CD4-positive, alpha-beta T cell treated with Interleukin-17A for 4 hours (primary cell): ENCODE data around the gene TMEM74B.
"Not testable (repeated sequence)": the region's sequence is repeated elsewhere in the genome, so short reads cannot be mapped to it uniquely, and the experiment has no call there.

Experiments
- DNase-seq: peaks from one replicate; pipeline ENCODE4 v3.0.0-alpha.2; 2020; ENCODE audit warnings: mixed read lengths

Gene TMEM74B

DNA sequence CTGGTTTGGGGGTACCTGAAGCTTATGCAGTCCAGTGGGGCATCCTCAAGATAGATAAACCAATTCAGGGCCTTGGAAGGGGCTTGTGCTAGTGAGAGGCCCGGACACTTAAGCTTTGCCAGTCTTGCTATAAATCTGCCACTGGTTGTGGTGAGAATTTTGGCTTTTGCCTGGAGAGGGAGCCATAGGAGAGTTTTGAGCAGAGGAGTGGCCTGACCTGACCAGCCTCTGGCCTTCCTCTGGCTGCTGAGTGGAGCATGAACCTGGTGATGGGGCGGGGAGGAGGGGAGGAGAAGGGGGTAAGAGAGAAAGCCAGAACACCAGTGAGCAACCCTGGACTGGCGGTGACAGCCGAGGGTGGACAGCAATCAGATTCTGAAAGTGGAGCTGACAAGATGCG lies 7.1 kb downstream of the TMEM74B start:
- DNase-seq = no peak

DNA sequence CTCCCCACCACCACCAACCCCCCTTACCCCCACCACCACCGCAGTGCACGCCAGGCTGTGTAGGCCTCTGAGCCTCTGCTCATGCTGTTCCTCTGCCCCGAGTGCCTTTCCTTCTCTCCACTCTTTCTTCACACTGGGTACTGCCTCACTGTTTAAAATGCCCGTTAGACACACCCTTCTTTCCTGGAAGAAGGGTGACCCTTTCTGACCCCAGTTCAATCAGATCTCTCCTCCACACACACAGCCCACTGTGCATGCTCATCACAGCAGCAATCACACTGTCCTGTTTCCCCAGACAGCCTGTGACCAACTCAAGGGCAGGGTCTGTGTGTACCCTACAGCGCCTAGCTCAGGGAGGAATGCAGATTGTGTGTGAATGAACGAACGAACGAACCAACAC lies 10.0 kb downstream of the TMEM74B start:
- no peak for DNase-seq

DNA sequence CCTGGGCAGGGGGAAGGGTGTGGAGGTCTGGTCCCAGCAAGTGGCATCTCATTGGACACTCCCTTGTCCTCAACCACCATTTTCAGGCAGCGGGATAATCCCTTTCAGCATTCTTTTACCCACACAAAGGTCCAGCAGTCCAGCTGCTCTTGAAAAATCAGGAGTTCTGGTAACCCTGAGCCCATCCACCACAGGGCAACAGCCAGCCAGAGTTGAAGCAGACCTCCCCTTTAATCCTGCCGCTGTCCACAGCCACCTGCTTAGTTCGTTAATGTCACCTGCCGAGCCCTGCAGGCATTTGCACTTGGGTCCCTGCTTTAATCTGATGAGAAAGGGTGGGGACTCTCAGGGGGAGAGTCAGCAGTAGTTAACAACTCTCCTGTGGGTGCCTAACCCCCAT lies 11.1 kb downstream of the TMEM74B start:
- no peak for DNase-seq

DNA sequence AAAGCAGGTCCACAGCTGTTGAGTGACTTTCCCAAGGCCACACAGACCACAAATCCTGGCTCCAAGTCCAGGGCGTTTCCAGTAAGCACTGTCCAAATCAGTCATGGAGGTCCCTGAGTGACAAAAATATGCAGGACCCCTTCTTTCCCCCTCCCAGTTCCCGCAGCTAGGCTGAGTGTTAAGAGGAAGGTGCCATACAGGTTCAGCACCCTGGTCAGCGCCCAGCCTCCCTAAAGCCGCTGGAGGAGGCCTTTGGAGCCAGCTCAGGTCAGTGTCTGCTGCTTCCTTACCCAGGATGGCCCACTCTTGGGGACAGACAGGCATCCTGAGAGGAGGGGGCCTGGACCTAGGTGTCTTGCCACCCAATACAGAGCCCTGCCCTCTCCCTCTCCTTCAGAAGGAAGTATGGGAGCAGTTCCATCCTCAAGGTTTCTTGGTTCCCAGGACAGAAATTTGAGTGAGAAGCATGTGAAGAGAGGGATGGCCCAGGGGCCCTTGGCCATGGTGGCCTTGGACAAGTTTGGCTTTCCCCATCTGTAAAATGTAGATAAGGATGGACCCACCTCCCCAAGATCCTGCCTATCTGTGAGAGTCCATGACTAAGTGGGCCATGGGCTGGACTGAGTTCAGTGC lies 13.2 kb downstream of the TMEM74B start:
- peak; percentile 27 for DNase-seq

DNA sequence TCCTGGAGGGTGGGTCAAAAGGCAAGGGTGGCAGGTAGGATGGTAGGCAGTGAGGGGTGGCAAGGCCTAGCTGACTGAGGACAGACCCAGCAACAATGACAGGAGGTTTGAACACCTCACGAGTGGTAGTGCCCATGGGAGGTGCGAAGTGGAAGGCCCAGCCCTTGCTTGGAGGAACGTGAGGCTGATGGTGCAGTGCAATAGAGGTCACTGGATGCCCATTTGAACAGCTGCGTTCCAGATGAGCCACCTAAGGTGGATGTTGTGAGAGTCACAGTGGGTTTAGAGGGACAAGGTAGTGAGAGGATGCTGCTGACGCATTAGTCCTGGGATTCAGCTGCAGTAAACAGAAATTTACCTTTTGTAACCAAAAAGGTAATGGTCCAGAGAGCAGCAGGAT lies 15.6 kb downstream of the TMEM74B start:
- no peak for DNase-seq

DNA sequence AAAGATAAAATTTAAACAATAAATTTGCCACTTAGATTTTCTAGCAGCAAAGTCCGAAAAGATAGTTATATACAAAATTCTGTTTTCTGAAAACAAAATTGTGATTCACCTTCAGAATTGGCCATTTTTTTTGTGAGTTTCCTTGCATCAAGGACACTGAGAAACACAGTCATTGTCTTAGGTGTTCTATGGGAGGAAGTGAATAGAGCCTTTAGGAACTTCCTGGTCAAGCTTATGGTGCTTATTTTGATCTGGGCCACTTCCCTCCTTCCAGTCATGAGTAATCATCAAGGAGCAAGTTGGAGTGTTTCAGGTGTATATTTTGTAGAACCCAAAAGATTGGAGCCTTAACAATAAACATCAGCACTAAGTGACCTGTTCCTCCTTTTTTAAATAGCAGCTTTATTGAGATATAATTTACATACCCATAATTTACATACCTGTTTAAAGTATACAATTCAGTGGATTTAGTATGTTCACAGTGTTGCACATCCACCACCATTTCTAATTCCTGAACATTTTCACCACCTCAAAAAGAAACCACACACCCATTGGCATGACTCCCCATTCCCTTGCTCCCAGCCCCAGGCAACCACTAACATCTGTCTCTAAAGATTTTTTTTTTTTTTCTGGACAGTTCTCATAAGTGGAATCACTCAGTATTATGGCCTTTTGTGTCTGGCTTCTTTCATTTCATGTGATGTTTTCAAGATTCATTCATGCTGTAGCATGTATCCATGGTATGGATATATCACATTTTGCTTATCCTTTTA lies 17.6 kb downstream of the TMEM74B start:
- DNase-seq = no peak

DNA sequence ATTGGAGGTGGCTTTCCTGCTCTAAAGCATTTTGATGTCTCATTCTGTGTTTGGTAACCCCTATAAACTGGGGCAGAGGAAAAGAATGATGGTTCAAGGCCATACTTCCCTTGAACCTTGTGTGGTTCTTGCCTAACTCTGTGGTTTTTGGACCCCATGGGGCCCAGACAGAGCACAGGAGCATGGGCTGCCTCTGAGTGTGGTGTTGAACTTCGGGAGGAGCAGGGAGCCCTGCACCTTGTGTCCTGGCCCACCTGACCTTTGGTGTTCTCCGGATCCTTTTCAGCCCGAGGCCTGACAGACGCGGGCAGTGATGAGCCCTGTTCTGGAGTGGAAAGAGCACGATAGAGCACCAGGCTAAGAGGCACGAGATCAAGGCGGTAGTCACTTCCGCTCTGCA lies 18.8 kb downstream of the TMEM74B start:
- DNase-seq = no peak

DNA sequence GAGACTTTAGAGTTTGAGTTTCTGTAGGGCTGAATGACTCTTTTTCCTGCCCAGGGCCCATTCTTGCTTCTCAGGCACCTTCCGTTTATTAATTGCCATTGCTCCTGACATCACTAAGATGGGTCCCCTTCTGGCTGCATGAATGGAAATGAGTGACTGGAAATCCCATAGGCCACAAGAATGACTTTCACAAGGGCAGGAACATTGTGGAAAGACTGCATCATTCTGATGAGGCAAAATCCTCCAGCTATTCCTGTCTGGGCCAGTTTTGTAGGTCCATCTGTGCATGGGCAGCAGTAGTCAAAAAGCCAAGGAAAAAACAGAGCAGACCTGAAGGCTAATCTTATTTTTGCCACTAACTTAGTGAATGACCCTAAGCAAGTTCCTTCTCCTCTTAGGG lies 19.3 kb downstream of the TMEM74B start:
- no peak for DNase-seq

DNA sequence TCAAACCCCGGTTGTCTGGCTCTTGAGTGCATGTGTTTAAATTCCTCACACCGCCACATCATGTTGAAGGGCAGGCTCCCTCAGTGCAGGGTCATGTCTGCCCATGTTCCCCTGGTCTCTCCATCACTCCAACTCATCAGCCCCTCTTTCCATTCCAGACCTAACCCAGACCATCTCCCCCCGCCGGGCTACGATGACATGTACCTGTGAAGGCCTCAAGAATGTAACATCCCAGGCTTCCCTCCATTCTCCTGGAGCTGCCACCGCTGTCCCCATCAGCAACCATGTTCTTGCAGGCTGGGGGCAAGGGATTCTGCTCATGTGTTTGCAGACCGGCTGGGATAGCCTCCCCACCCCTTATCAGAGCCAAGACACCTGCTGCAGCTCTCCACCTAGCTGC lies 19.9 kb downstream of the TMEM74B start:
- no peak for DNase-seq

DNA sequence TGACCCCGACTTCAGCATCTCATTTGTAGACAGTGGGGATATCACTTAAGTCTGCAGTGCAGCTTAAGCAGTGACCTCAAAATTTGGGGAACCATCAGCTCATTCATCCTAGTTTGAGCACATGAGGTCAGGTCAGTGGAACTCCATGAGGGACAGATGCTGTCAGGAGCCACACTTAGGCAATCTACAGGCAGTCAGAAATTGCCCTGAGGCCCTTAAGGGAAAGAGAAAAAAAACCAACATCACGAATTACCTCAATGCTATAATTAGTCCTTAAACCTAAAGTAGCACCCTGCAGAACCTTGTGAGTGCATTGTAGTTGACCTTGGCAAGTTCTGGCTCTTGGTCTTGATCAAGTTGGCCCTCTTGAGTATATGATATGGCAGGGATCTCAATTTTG lies 21.1 kb downstream of the TMEM74B start:
- no peak for DNase-seq

DNA sequence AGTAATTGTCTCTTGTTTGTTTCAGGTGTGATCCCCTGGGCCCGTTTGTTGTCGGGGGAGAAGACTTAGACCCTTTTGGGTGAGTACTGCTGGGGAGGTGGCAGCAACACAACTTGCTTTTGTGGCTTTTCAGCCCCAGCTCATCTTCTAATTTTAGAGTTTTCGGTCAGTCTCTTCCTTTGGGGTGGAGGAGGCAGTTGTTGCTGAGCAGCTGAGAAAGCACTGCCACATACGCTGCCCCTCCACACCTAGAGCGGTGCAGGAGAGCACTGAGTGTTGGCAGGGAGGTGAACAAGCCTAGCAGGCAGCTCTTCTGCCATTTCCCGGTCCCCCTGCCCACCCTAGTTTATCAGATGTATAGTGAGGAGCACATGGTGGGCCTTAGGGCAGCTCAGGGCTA lies 21.7 kb downstream of the TMEM74B start:
- no peak for DNase-seq

DNA sequence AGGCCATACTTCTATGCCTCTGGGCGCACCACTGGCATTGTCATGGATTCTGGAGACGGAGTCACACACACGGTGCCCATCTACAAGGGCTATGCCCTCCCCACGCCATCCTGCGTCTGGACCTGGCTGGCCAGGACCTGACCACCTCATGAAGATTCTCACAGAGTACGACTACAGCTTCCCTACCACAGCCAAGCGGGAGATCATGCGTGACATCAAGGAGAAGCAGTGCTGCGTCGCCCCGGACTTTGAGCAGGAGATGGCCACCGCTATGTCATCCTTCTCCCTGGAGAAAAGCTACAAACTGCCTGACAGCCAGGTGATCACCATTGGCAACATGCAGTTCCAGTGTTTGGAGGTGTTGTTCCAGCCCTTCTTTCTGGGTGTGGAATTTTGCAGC lies 23.8 kb downstream of the TMEM74B start:
- no peak for DNase-seq

DNA sequence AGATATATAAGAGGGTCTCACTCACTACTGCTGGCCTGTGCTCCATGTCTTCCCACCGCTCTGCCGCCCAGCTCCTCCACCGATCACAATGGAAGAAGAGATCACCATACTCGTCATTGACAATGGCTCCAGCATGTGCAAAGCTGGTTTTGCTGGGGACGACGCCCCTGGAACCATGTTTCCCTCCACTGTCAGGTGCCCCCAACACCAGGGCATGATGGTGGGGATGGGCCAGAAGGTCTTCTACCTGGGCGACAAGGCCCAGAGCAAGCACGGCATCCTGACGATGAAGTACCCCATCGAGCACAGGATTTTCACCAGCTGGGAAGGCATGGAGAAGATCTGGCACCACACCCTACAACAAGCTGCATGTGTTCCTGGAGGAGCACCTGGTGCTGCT lies 24.3 kb downstream of the TMEM74B start:
- no peak for DNase-seq

DNA sequence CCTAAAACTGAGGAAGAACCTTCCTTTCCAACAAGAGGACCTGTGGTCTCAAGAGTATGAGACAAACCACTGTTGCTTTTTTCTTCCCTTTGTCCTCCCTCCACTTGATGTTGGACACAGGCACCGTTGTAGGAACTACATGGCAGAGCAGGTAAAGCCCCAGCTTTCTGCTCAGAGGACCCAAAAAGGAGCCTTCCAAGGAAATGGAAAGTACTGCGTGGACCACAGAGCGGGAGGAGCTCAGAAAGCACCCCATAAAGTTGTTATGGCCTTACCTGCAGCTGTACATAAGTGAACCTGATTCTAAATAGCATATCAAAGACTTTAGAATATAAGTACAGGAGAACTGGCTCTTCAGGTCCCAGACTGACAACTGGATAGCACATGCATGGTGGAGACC lies 29.4 kb downstream of the TMEM74B start:
- no peak for DNase-seq

DNA sequence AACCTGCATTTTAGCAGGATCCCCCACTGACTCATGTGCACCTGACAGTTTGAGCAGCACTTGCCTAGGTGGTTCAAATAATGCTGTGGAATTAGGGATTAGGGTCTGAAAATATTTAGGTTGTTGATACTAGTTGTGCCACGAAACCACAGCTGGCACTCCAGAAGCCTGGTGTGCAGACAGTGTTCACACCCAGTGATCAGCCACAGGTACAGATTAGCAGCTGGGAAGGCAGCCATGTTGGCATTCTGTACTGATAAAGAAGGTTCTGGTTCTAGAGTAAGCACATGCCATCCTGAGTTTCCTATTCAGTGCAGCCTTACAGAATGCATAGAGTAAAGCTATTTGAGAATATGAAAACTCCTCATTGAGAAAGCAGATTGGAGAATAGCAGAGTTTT lies 30.1 kb downstream of the TMEM74B start:
- DNase-seq = no peak

DNA sequence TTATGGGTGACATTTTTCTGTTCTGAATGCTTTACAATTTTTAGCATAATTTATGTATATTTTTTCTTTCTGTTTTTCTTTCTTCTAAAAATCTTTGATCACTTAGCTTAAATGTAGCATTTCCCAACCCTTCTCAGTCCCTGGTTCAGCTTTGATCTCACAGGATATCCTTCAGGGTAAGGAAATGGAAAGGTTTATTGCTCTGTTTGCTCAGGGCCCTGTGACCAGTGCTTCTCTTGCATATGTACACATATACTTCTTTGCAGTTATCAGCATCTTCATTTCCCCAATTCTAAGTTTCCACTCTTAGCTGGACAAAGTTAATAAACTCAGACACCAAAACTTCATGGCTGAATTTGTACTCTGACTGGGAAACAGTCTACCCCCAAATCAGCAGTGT lies 30.6 kb downstream of the TMEM74B start:
- DNase-seq = no peak

DNA sequence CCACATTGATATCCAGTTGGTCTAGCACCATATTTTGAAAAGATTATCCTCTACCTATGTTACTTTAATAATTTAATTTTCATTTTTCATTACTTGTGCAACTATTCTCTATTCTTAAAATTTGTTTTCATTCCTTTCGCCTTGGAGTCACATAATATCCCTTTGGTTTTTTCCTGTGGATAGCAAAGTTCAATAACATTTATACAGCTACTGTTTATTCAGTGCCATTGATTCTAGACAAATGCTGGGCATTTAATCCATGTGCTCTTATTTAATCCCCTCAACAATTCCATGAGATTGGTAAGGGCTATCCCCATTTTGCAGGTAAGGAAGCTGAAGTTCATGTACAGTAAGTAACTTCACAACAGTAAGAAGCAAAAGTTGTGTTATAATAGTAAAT lies 33.8 kb downstream of the TMEM74B start:
- DNase-seq = no peak

DNA sequence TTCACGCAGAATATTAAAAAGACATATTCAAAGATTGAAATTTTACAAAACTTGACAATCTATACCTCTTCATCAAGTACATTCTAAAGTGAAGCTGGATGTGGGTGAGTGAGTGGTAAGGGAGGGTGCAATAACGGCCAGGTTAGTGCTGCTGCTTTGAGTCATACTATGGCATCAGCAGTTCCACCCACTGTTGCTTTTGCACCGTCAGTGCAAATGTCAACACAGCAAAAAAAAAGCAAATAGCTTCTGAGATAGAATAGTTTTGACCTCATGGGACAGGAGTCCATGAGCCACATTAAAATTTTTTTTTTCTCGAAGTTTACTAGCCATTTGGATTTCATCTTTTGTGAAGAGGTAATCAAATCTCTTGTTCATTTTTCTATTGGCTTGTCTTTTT lies 34.6 kb downstream of the TMEM74B start:
- no peak for DNase-seq

DNA sequence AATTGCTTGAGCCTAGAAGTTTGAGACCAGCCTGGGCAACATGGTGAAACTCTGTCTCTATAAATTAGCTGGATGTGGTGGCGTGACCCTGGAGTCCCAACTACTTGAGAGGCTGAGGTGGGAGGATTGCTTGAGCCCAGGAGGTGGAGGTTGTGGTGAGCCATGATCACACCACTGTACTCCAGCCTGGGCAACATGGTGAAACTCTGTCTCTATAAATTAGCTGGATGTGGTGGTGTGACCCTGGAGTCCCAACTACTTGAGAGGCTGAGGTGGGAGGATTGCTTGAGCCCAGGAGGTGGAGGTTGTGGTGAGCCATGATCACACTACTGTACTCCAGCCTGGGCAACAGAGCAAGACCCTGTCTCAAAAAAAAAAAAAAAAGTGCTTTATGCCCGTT lies 35.0 kb downstream of the TMEM74B start:
- DNase-seq = not testable (repeated sequence)

DNA sequence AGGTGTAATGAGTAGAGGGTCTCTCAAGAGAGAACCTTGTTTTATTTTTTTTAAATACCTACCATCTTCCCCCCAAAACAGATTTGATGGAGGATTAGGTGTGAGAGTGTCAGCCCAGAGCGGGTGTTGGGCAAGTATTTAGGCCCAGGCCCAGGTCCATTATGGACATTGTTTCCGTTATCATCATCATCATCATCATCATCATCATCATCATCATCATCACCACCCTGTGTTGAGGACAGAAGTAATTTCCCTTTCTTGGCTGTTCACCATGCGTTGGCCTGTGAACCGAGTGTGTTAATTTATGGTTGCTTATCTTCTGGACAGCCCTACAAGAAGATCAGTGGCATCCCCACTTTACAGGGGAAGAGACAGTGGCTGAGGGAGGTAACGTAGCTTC lies 37.8 kb downstream of the TMEM74B start:
- DNase-seq = no peak

DNA sequence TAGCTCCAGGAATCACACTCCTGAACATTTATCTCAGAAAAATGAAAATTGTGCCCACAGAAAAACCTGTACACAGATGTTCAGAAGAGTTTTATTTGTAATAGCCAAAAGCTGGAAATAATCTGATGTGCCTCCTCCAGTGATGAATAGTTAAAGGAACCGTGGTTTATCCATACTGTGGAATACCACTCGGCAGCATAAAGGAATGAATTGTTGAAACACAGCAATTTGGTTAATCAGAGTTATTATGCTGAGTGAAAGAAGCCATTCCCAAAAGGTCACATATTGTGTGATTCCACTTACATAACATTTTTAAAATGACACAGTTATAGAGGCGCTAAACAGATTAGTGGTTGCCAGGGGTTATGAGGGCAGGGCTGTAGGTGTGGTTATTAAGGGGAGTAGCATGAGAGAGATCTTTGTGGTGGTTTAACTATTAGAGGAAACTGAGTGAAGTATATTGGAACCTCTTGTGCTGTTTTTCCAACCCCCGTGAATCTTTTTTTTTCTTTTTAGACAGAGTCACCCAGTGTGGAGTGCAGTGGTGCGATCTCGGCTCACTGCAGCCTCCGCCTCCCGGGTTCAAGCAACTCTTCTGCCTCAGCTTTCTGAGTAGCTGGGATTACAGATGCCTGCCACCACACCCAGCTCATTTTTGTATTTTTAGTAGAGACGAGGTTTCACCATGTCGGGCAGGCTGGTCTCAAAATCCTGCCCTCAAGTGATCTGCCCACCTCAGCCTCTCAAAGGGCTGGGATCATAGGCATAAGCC lies 40.2 kb downstream of the TMEM74B start:
- DNase-seq = no peak

DNA sequence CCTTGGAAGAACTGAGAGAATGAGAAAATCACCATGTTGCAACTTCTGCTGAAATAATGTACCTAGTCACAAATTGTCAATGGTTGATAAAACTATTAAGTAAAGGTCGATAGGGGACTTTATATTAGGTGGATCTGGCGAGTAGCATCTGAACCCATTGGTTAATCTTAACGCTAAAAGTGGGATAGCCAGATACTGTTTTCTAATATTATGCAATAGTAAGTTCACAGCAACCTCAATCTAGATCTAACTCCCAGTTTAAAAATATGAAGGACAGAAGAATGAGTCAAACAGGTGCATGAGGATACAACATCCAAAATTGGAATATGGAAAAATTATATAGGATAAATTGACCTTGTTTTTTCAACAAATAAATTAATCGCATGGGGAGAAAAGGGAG lies 47.5 kb downstream of the TMEM74B start:
- DNase-seq = no peak

DNA sequence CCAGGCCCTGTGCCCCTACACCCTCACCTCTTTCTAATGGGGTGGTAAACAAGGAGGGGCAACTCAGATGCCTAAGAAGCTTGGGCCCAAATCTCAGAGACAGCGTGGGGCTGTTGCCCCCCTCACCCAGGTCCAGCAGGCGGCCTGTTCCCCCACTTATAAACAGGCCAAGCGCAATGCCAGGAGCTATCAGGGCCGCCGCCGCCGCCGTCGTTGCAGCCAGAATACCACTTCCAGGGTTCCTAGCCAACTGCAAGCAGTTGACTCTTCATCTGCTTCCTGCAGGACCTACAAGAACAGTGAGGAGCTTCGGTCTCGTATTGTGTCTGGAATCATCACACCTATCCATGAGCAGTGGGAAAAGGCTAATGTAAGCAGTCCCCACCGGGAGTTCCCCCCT lies 49.9 kb downstream of the TMEM74B start:
- no peak for DNase-seq

DNA sequence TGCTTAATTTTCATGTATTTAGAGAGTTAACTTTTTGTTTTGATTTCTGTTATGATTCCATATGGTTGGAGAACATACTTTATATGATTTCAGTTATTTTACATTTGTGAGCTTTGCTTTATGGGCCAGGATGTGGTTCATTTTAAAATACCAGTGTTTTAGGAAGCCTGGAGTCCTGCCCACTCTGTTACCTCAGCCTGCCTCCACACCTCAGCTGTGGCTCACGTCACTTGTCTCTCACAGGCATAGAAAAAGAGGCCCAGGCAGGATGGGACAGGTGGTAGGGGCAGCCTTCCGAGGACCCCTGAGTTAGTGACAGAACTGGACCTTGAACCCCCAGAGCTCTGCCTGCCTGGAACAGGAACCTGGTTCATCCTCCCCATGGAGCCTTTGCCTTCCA lies 50.4 kb downstream of the TMEM74B start:
- DNase-seq = no peak
